ENCODE data around the gene CDH23.

DNA sequence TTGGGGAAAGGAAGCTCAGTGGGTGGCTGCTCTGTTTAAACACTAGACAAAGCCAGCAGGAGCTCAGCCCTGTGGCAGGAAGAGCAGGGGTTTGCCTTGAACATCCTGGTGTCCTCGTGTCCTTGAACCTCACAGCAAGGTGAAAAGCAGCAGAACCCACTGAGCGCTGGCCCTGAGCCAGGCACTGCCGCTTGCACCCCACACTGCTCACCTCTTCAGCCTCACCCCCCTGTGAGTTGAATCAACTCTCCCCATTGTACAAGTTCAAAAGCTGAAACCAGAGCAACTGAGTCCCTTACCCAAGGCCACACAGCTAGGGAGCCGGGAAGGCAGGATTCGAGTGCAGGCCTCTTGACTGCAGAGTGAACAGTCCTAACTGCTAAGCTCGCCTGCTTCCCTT lies 45.6 kb upstream of the CDH23 start:
- no peak for TF ChIP-seq CTCF (IDR thresholded peaks at IDR 0.05; ENCODE audit: low read depth, low read length, poor library complexity, severe bottlenecking)
- no peak for TF ChIP-seq EZH2phosphoT487 (IDR thresholded peaks at IDR 0.05; ENCODE audit: borderline replicate concordance, low read length)
